ENCODE data around the gene TXLNA. TPM values are rescaled to one million over a fixed set of nuclear protein-coding genes. Genes with fewer than 3 reads are reported as not detected.

The TXLNA gene
- total RNA-seq, 4 donors from 2014 or later: 16.5 to 37.3 (median 25.7) TPM

DNA sequence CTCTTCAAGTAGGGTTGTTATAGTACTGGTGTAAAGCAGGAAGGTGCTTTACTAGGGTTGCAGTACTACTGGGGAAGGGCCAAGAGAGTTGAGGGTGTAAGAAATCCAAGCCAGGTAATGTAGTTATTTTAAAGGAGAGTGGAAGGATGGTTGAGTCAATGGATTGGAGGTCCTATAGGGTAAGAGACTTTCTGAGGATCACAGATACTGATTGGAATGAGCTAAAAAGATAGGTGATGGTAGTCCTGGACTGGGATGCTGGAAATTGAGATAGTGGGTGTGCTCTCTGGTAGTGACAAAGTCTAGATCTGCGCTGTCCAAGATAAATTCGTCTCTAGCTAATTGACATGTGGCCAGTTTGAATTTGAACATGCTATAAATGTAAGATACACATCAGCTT lies 7.0 kb downstream of the TXLNA start:
- intact Hi-C loops (cut with DNase I; ENCODE audit: low total_unique reads) (no loop called here), in situ Hi-C loops (cut with MboI; ENCODE audit: low pct_ligation_motif_present in 1 of 4, low pct_unique_long_range_greater_than_20kb in 1 of 4, low sequenced_read_pairs in 3 of 4) (no loop called here)
- 87% methylated on average over 2 of the region's 2 CpGs; no CpG with 5 or more reads in 1 of the 2 donors for WGBS, 2 donors (ENCODE audit: low coverage in 1 of 2)

GRCh38 chr1:32187850-32188249 lies 8.4 kb downstream of the TXLNA start:
- peaks cover 0 to 73% (median 43%) of the 10 kb centered on the region in 4 donors for H3K36me3 ChIP-seq

More for the DNA sequence above, 7.0 kb downstream of the TXLNA start:
- Histone ChIP-seq H3K27ac (no peak overlapping the region), H3K9me3 (no peaks in the 10 kb centered on the region), H3K4me1 (peaks cover 7 to 33% (median 20%) of the 10 kb centered on the region in 4 donors), H3K27me3 (no peaks in the 10 kb centered on the region), H3K4me3 (no peak overlapping the region), H3K36me3 (peaks cover 0 to 61% (median 36%) of the 10 kb centered on the region in 4 donors)
- no peak for DNase-seq
- TF ChIP-seq POLR2A (IDR thresholded peaks at IDR 0.05) (no peak), EP300 (IDR thresholded peaks at IDR 0.05; ENCODE audit: low read depth) (no peak), CTCF (IDR thresholded peaks at IDR 0.05) (no peak), POLR2AphosphoS5 (IDR thresholded peaks at IDR 0.05) (no peak)

DNA sequence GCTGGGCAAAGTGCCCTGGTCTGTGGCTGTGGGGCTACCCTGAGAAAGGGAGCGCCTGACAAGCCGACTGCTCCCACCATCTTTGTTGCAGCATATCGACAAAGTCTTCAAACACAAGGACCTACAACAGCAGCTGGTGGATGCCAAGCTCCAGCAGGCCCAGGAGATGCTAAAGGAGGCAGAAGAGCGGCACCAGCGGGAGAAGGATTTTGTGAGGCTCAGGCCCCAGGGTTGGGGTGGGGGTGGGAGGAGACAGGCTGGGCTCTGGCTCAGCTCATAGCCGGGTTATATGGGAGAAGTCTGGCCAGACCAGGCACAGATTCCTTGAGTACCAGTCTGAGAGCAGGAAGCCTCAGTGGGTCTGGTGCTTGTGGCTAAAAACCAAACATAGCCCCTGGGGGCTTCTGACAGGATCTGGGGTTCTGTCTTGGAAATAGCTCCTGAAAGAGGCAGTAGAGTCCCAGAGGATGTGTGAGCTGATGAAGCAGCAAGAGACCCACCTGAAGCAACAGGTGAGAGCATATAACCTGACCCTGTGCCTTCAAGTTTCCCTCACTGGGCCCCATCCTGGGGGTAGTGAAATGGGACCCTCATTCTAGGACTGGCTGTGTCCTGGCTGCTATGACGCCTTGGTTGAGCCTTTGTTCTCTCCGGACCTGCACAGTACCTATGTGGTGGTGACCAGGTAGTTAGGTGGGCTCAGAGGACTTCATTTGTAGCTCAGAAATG lies 12.9 kb downstream of the TXLNA start:
- in situ Hi-C loops (cut with MboI; ENCODE audit: low pct_ligation_motif_present in 1 of 4, low pct_unique_long_range_greater_than_20kb in 1 of 4, low sequenced_read_pairs in 3 of 4): no loop called here
- Histone ChIP-seq H3K27ac (no peak overlapping the region), H3K36me3 (peaks cover 0 to 88% (median 51%) of the 10 kb centered on the region in 4 donors), H3K4me3 (no peak overlapping the region), H3K27me3 (no peaks in the 10 kb centered on the region), H3K9me3 (no peaks in the 10 kb centered on the region), H3K4me1 (no peaks in the 10 kb centered on the region)
- DNase-seq: no peak
- intact Hi-C loops (cut with DNase I; ENCODE audit: low total_unique reads): no loop called here
- no peak for TF ChIP-seq POLR2A (IDR thresholded peaks at IDR 0.05)
- TF ChIP-seq POLR2AphosphoS5 (IDR thresholded peaks at IDR 0.05): no peak
- TF ChIP-seq CTCF (IDR thresholded peaks at IDR 0.05): no peak
- no peak for TF ChIP-seq EP300 (IDR thresholded peaks at IDR 0.05; ENCODE audit: low read depth)
- 82% methylated on average over 8 of the region's 8 CpGs; no CpG with 5 or more reads in 1 of the 2 donors for WGBS, 2 donors (ENCODE audit: low coverage in 1 of 2)

More at GRCh38 chr1:32187850-32188249, 8.4 kb downstream of the TXLNA start:
- H3K27me3 ChIP-seq: no peaks in the 10 kb centered on the region
- DNase-seq: no peak
- TF ChIP-seq POLR2AphosphoS5 (IDR thresholded peaks at IDR 0.05) (no peak), CTCF (IDR thresholded peaks at IDR 0.05) (no peak), EP300 (IDR thresholded peaks at IDR 0.05; ENCODE audit: low read depth) (no peak), POLR2A (IDR thresholded peaks at IDR 0.05) (no peak)
- H3K4me3 ChIP-seq: no peak overlapping the region
- in situ Hi-C loops (cut with MboI; ENCODE audit: low pct_ligation_motif_present in 1 of 4, low pct_unique_long_range_greater_than_20kb in 1 of 4, low sequenced_read_pairs in 3 of 4): no loop called here
- WGBS, 2 donors (ENCODE audit: low coverage in 1 of 2): 95 to 100% methylated on average over 1 to 9 of the region's 9 CpGs
- intact Hi-C loops (cut with DNase I; ENCODE audit: low total_unique reads): no loop called here
- H3K27ac ChIP-seq: no peak overlapping the region
- peaks cover 0 to 19% (median 9%) of the 10 kb centered on the region in 4 donors for H3K4me1 ChIP-seq
- H3K9me3 ChIP-seq: no peaks in the 10 kb centered on the region

DNA sequence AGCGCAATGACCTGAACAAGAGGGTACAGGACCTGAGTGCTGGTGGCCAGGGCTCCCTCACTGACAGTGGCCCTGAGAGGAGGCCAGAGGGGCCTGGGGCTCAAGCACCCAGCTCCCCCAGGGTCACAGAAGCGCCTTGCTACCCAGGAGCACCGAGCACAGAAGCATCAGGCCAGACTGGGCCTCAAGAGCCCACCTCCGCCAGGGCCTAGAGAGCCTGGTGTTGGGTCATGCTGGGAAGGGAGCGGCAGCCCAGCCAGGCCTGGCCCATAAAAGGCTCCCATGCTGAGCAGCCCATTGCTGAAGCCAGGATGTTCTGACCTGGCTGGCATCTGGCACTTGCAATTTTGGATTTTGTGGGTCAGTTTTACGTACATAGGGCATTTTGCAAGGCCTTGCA lies 15.5 kb downstream of the TXLNA start:
- no peaks in the 10 kb centered on the region for H3K27me3 ChIP-seq
- no peaks in the 10 kb centered on the region for H3K9me3 ChIP-seq
- TF ChIP-seq POLR2A (IDR thresholded peaks at IDR 0.05): no peak
- TF ChIP-seq EP300 (IDR thresholded peaks at IDR 0.05; ENCODE audit: low read depth): no peak
- TF ChIP-seq CTCF (IDR thresholded peaks at IDR 0.05): no peak
- no peak overlapping the region for H3K4me3 ChIP-seq
- H3K27ac ChIP-seq: no peak overlapping the region
- peaks cover 0 to 63% (median 34%) of the 10 kb centered on the region in 4 donors for H3K36me3 ChIP-seq
- DNase-seq: no peak
- in situ Hi-C loops (cut with MboI; ENCODE audit: low pct_ligation_motif_present in 1 of 4, low pct_unique_long_range_greater_than_20kb in 1 of 4, low sequenced_read_pairs in 3 of 4) (no loop called here), intact Hi-C loops (cut with DNase I; ENCODE audit: low total_unique reads) (no loop called here)
- peaks cover 0 to 10% (median 7%) of the 10 kb centered on the region in 4 donors for H3K4me1 ChIP-seq
- 88 to 100% methylated on average over 1 to 6 of the region's 6 CpGs for WGBS, 2 donors (ENCODE audit: low coverage in 1 of 2)
